Breast epithelium (tissue), 3 donors: ENCODE results near the gene MACROD1.

ENCODE experiments used
- CTCF ChIP-seq, 3 donors: fragments of 450-650 bp; IDR thresholded peaks; one replicate each; pipeline ENCODE4 v1.5.1; 2016 to 2017; ENCODE audit warnings: antibody characterized with exemption in 3 of 3, mild to moderate bottlenecking in 3 of 3, moderate library complexity in 3 of 3
- POLR2A ChIP-seq: fragments of 450-650 bp; IDR thresholded peaks from one replicate; pipeline ENCODE4 v1.6.1; 2016; ENCODE audit warnings: antibody characterized with exemption, mild to moderate bottlenecking, moderate library complexity

GRCh38 chr11:64023712-64024710 is 141.9 kb downstream of the MACROD1 start:
- TF ChIP-seq CTCF (IDR thresholded peaks at IDR 0.05) (no peak), POLR2A (no peak)
